ENCODE results near the gene PRKAR1B. TPM values are rescaled to one million over a fixed set of nuclear protein-coding genes. Genes with fewer than 3 reads are reported as not detected.

The PRKAR1B gene
- total RNA-seq, 1 experiment from 2014 or later, result 51.7 TPM

- H3K27me3 ChIP-seq (ENCODE audit: insufficient read depth, low read depth), result no peaks in the 10 kb centered on the region
- no peak overlapping the region for H2AFZ ChIP-seq
- H3K36me3 ChIP-seq (ENCODE audit: low read depth), result no peaks in the 10 kb centered on the region
- no peaks in the 10 kb centered on the region for H3K9me2 ChIP-seq (ENCODE audit: insufficient read depth)
- H3K4me2 ChIP-seq, result no peak overlapping the region
- TF ChIP-seq EZH2 (IDR thresholded peaks at IDR 0.05; ENCODE audit: low read depth), result no peak
- ChIA-PET CTCF (interaction anchor here (0.5 kb wide), 1 partner anchor 106 kb away, joined by 3 read pairs; no protein-coding TSS in a partner anchor), POLR2A (ENCODE audit: unreplicated experiment) (no interaction called here)
- H3K4me1 ChIP-seq (replicated peaks; ENCODE audit: insufficient read depth), result no peaks in the 10 kb centered on the region
- no TSS peak for BruUV-seq (replicated peaks)
- no peak overlapping the region for H3K27ac ChIP-seq
- peaks cover 15% of the 10 kb centered on the region for H4K20me1 ChIP-seq (ENCODE audit: insufficient read depth)
- H3K4me3 ChIP-seq, result no peak overlapping the region
- H3F3A ChIP-seq (ENCODE audit: insufficient read depth, low read depth), result no peaks in the 10 kb centered on the region
- H3K79me2 ChIP-seq (ENCODE audit: low read depth), result no peaks in the 10 kb centered on the region
- DNase-seq, result no peak
- intact Hi-C loops (cut with micrococcal nuclease; ENCODE audit: unreplicated experiment), result no loop called here
- H3K9me3 ChIP-seq (ENCODE audit: insufficient read depth, low read depth), result no peaks in the 10 kb centered on the region
These were observed 95.8 kb downstream of the PRKAR1B start for GRCh38 chr7:631291-631711.

- no peaks in the 10 kb centered on the region for H3K27me3 ChIP-seq (ENCODE audit: insufficient read depth, low read depth)
- DNase-seq, result no peak
- H3K27ac ChIP-seq, result no peak overlapping the region
- peaks cover 14% of the 10 kb centered on the region for H4K20me1 ChIP-seq (ENCODE audit: insufficient read depth)
- no peaks in the 10 kb centered on the region for H3K4me1 ChIP-seq (replicated peaks; ENCODE audit: insufficient read depth)
- POLR2A ChIA-PET (ENCODE audit: unreplicated experiment), result no interaction called here
- H3K9me2 ChIP-seq (ENCODE audit: insufficient read depth), result no peaks in the 10 kb centered on the region
- no peaks in the 10 kb centered on the region for H3K9me3 ChIP-seq (ENCODE audit: insufficient read depth, low read depth)
- TF ChIP-seq EZH2 (IDR thresholded peaks at IDR 0.05; ENCODE audit: low read depth) (no peak), CTCF (conservative IDR thresholded peaks at IDR 0.05) (no peak)
- H2AFZ ChIP-seq, result no peak overlapping the region
- no TSS peak for BruUV-seq (replicated peaks)
- H3K79me2 ChIP-seq (ENCODE audit: low read depth), result no peaks in the 10 kb centered on the region
- H3K4me3 ChIP-seq, result no peak overlapping the region
- H3F3A ChIP-seq (ENCODE audit: insufficient read depth, low read depth), result no peaks in the 10 kb centered on the region
- intact Hi-C loops (cut with micrococcal nuclease; ENCODE audit: unreplicated experiment), result no loop called here
- no peaks in the 10 kb centered on the region for H3K36me3 ChIP-seq (ENCODE audit: low read depth)
- CTCF ChIA-PET, result interaction anchor here (0.5 kb wide), 1 partner anchor 106 kb away, joined by 3 read pairs; no protein-coding TSS in a partner anchor
- H3K4me2 ChIP-seq, result no peak overlapping the region
These were observed 96.5 kb downstream of the PRKAR1B start for GRCh38 chr7:630539-630938.

- Histone ChIP-seq H3K27me3 (ENCODE audit: insufficient read depth, low read depth) (no peaks in the 10 kb centered on the region), H4K20me1 (ENCODE audit: insufficient read depth) (peaks cover 10% of the 10 kb centered on the region), H3K9me2 (ENCODE audit: insufficient read depth) (no peaks in the 10 kb centered on the region), H3K4me3 (no peak overlapping the region), H3K36me3 (ENCODE audit: low read depth) (no peaks in the 10 kb centered on the region), H3K4me2 (no peak overlapping the region), H3F3A (ENCODE audit: insufficient read depth, low read depth) (no peaks in the 10 kb centered on the region), H3K4me1 (replicated peaks; ENCODE audit: insufficient read depth) (no peaks in the 10 kb centered on the region), H3K27ac (no peak overlapping the region), H3K9me3 (ENCODE audit: insufficient read depth, low read depth) (no peaks in the 10 kb centered on the region), H3K79me2 (ENCODE audit: low read depth) (no peaks in the 10 kb centered on the region), H2AFZ (no peak overlapping the region)
- no peak for TF ChIP-seq CTCF (conservative IDR thresholded peaks at IDR 0.05)
- no peak for TF ChIP-seq EZH2 (IDR thresholded peaks at IDR 0.05; ENCODE audit: low read depth)
- DNase-seq, result no peak
- BruUV-seq (replicated peaks), result no TSS peak
- CTCF ChIA-PET, result no interaction called here
- intact Hi-C loops (cut with micrococcal nuclease; ENCODE audit: unreplicated experiment), result no loop called here
- POLR2A ChIA-PET (ENCODE audit: unreplicated experiment), result no interaction called here
These were observed 97.0 kb downstream of the PRKAR1B start for GRCh38 chr7:630111-630511.

- no peak overlapping the region for H2AFZ ChIP-seq
- no peaks in the 10 kb centered on the region for H3K4me1 ChIP-seq (replicated peaks; ENCODE audit: insufficient read depth)
- no peaks in the 10 kb centered on the region for H3F3A ChIP-seq (ENCODE audit: insufficient read depth, low read depth)
- H3K4me2 ChIP-seq, result no peak overlapping the region
- DNase-seq, result no peak
- ChIA-PET CTCF (no interaction called here), POLR2A (ENCODE audit: unreplicated experiment) (no interaction called here)
- H3K79me2 ChIP-seq (ENCODE audit: low read depth), result no peaks in the 10 kb centered on the region
- TF ChIP-seq EZH2 (IDR thresholded peaks at IDR 0.05; ENCODE audit: low read depth) (no peak), CTCF (conservative IDR thresholded peaks at IDR 0.05) (no peak)
- no peaks in the 10 kb centered on the region; the same call in 1 of the 2 replicates for H4K20me1 ChIP-seq (ENCODE audit: insufficient read depth)
- BruUV-seq (replicated peaks), result no TSS peak
- no peaks in the 10 kb centered on the region for H3K9me2 ChIP-seq (ENCODE audit: insufficient read depth)
- H3K27ac ChIP-seq, result no peak overlapping the region
- no peaks in the 10 kb centered on the region for H3K36me3 ChIP-seq (ENCODE audit: low read depth)
- H3K27me3 ChIP-seq (ENCODE audit: insufficient read depth, low read depth), result no peaks in the 10 kb centered on the region
- intact Hi-C loops (cut with micrococcal nuclease; ENCODE audit: unreplicated experiment), result no loop called here
- no peak overlapping the region for H3K4me3 ChIP-seq
- no peaks in the 10 kb centered on the region for H3K9me3 ChIP-seq (ENCODE audit: insufficient read depth, low read depth)
These were observed 98.3 kb downstream of the PRKAR1B start for GRCh38 chr7:628826-629225.

Measured in PC-9 (cell line).